Measurements from ENCODE around the gene POLR3H. TPM values are rescaled to one million over a fixed set of nuclear protein-coding genes. Genes with fewer than 3 reads are reported as not detected.

Gene POLR3H
- total RNA-seq, 1 donor from 2014 or later: 15.8 TPM

GRCh38 chr22:41530890-41531714, 13.2 kb downstream of the POLR3H start:
- Histone ChIP-seq H3K4me1 (peaks cover 52% of the 10 kb centered on the region), H3K4me3 (no peak overlapping the region), H3K27me3 (ENCODE audit: low read depth) (no peaks in the 10 kb centered on the region), H3K27ac (replicated peaks) (peak overlapping the region; percentile 77), H3K9me3 (replicated peaks) (no peaks in the 10 kb centered on the region), H3K36me3 (peaks cover 51% of the 10 kb centered on the region)
- no peak for DNase-seq
- intact Hi-C loops (cut with micrococcal nuclease): no loop called here
- no peak for TF ChIP-seq CTCF (IDR thresholded peaks at IDR 0.05; ENCODE audit: borderline replicate concordance)

- peak overlapping the region; percentile 92 for H3K27ac ChIP-seq (replicated peaks)
- TF ChIP-seq CTCF (IDR thresholded peaks at IDR 0.05; ENCODE audit: borderline replicate concordance): no peak
- no peaks in the 10 kb centered on the region for H3K9me3 ChIP-seq (replicated peaks)
- intact Hi-C loops (cut with micrococcal nuclease): no loop called here
- DNase-seq: no peak
- peaks cover 69% of the 10 kb centered on the region for H3K4me1 ChIP-seq
- H3K36me3 ChIP-seq: peaks cover 68% of the 10 kb centered on the region
- H3K4me3 ChIP-seq: no peak overlapping the region
- H3K27me3 ChIP-seq (ENCODE audit: low read depth): no peaks in the 10 kb centered on the region
These were observed 15.2 kb downstream of the POLR3H start for GRCh38 chr22:41528938-41529561.

GRCh38 chr22:41528132-41528766, 16.0 kb downstream of the POLR3H start:
- Histone ChIP-seq H3K4me1 (peaks cover 69% of the 10 kb centered on the region), H3K36me3 (peaks cover 68% of the 10 kb centered on the region), H3K27ac (replicated peaks) (peak overlapping the region; percentile 92), H3K9me3 (replicated peaks) (no peaks in the 10 kb centered on the region), H3K4me3 (no peak overlapping the region), H3K27me3 (ENCODE audit: low read depth) (no peaks in the 10 kb centered on the region)
- no peak for DNase-seq
- intact Hi-C loops (cut with micrococcal nuclease): no loop called here
- no peak for TF ChIP-seq CTCF (IDR thresholded peaks at IDR 0.05; ENCODE audit: borderline replicate concordance)

GRCh38 chr22:41526830-41527799, 17.2 kb downstream of the POLR3H start:
- H3K36me3 ChIP-seq: peaks cover 75% of the 10 kb centered on the region
- no peak overlapping the region for H3K4me3 ChIP-seq
- H3K4me1 ChIP-seq: peaks cover 69% of the 10 kb centered on the region
- H3K27me3 ChIP-seq (ENCODE audit: low read depth): no peaks in the 10 kb centered on the region
- intact Hi-C loops (cut with micrococcal nuclease): no loop called here
- H3K27ac ChIP-seq (replicated peaks): peak overlapping the region; percentile 92
- DNase-seq: peak; percentile 50
- peak; percentile 85 for TF ChIP-seq CTCF (IDR thresholded peaks at IDR 0.05; ENCODE audit: borderline replicate concordance)
- no peaks in the 10 kb centered on the region for H3K9me3 ChIP-seq (replicated peaks)

Data from left ventricle myocardium inferior (tissue), 1 donor.